CD4-positive, alpha-beta T cell treated with Interleukin-15 for 1 hour (primary cell): ENCODE measurements around the gene GGTA1.
A peak's percentile ranks its signal among the peaks of the same experiment; 100 is the strongest.
"Not testable (repeated sequence)": the region's sequence is repeated elsewhere in the genome, so short reads cannot be mapped to it uniquely, and the experiment has no call there.

ENCODE experiments used
- DNase-seq: peaks from one replicate; pipeline ENCODE4 v3.0.0-alpha.2; 2020

Gene GGTA1

DNA sequence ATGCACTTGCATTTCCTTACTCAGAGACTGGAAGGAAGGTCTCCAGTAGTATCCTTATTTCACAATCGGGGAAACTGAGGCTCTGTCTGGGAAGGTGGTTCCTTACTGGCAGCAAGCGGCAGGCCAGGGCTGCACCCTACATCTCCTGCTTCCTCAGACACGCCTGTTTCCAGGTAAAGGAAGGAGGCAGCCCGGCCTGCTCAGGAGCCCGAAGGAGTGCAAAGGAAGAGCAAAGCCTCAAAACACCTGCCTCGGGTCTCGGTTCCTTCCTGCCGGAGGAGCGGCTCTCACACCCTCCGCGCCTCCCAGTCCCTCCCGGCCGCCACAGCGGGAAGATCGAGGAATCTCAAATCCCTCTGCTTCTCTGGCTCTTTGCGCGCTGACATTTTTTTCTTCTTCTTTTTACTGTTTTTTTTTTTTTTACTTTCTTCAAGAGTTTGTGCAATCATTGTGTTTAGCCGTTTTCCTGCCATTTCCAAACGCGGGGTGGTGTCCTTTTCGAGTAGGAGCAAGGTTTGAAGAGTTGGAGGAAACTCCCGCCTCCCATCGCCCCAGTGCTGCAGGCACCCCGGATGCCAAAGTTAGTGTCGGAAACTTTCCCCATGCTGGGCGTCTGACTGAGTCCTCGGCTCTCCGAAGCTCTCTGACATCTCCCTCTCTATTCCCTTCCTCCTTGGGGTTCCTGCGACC is 1.0 kb downstream of the GGTA1 start:
- DNase-seq, result no peak

DNA sequence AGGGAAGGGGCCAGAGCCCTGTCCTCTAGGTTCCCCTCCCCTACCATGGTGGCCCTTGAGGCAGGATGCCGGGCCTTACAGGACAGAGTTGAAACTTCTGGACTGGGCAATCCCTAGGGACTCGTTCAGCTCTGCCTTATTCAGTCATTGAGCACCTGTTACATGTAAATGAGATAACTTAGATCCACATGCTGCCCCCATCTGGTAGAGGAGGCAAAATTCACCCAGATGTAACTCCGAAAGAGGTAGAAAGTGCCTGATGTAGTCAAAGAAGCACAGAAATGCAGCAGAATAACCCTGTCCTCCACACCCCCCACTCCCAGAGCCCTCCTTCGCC is 1.5 kb downstream of the GGTA1 start:
- peak; percentile 65 for DNase-seq

DNA sequence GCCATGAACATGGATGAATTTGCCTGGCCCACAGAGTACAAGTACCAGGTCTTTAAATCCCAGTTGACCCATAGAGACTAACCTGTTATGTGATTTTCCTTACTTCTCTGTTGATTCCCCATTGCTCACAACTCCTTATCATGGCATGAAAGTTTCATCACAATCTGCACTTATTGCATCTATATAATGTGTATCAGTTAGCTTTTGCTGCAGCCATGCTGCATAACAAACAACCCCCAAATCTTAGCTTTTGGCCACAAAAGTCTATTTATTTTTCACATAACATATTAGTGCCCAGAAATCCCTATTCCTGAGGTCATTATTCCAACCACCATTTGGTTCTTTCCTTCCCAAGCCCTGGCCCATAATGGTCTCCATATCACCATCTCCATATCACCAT is 3.7 kb downstream of the GGTA1 start:
- no peak for DNase-seq

DNA sequence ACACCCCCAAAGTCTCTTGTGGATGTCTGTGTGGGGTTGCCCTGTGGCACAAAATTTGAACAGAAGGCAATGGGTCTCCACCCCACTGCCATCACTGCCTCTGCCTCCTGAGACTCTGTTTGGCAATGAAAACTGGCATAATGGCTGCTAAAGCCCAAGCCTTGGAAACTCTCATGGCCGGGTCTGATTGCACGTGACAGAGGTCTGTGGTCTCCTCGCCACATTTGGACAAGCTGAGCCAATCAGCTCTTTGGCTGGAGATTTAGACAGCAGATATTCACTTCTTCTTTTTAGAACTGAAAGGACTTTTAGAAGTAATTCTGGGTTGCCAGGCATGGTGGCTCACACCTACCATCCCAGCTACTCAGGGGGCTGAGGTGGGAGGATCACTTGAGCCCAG is 5.5 kb downstream of the GGTA1 start:
- no peak for DNase-seq

DNA sequence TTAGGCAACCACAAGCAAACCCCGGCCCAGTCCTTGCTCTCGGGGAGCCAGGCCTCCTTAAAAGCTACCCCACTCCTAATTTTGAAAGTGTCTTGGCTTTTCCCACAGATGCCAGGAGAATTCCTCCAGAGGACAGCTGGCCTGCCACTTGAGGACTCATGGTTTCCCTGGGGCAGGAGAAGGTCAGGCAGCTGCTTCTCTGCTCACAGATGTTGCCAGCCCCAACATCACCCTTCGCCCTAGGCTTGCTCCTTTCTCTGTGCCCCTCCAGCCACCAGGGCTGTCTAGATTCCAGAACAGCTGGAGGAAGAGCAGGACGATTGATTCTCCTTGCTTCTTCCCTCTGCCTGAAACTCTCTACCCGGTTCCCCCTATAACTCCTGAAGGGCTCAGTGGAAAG is 8.5 kb downstream of the GGTA1 start:
- no peak for DNase-seq

DNA sequence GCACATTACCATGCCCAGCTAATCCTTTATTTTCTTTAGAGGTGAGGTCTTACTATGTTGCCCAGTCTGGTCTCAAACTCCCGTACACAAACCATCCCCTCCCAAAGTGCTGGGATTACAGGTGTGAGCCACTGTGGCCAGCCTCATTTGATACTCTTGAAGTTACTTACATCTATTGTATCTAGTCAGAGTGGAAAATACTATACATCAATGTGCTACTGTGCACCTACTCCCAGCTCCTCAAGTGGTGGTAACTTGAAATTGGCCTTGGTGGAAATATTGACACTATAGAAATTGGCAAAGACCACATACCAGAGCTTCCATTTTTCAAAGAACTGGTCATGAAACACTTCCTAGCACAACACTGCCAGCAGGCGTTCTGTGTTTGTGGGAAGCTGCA is 10.3 kb downstream of the GGTA1 start:
- no peak for DNase-seq

DNA sequence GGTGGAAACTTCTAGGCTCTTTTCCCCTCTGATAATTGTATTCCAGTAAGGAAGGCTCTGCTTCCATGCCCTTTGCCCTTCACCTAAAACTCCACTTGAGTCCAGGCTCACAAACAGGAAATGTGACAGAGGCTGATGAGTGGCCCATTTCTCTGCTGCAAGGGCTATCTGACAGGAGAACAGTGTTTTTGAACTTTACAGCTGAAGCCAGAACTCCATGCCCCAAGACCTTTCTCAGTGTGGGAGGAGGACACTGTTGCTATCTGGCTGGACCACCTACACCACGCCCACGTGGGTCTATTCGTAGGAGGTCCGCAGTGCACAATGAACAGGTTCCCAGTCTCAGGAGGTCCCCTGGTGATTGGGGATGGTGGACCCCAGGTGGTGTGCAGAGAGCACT is 13.6 kb downstream of the GGTA1 start:
- no peak for DNase-seq

DNA sequence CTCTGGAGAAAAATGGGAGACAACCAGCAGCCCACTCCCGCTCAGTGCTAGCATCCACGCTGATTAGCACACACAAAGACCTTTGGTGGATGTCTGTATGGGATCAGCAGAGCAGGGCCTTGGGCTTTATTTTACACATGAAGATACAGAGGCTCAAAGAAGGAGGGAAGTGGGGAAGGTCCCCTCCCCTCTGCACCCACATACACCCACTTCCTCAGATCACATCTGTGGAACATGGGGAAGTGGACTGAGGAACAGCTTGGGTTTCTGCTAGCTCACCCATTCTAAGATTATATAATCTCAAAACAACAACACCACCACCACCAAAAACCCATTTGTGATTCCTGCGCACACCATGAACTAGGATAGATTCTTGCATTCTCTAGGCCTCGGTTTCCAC is 14.0 kb downstream of the GGTA1 start:
- peak; percentile 36 for DNase-seq

DNA sequence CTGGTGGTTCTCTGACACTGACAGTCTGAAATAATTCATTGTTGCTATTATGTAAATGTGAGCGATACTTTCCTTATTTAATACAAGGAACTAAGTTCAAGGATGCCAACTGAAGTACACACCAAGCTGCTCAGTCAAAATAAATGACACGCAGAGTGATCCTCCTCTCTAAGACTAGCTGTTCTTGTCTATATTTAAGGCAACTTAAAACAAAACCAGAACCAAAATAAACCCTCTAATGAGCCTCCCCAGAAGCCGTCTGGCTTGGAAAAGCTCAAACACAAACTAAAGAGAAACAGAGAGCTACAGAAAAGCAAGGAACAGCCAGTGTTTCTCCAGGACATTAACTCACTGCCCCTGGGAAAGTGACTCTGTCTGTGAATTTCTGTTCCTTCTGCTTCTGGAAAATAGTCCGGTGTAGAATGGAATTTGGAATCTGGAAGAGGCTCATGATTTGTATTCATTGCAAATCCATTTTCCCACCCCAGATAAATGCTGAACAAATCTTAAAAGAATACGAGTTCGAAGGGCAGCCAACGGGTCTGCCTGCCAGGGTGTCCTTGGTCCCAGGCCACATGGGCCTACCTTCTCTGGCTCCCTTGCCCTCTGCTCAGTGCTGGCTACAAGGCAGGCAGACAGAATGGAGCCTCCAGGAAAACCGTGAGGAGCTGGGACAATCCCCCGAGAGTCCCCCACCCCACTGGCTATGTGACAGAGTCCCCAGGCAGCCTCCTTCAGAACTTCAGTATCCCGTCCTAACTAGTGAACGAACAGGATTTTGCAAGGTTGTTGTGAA is 14.8 kb downstream of the GGTA1 start:
- DNase-seq, result no peak

DNA sequence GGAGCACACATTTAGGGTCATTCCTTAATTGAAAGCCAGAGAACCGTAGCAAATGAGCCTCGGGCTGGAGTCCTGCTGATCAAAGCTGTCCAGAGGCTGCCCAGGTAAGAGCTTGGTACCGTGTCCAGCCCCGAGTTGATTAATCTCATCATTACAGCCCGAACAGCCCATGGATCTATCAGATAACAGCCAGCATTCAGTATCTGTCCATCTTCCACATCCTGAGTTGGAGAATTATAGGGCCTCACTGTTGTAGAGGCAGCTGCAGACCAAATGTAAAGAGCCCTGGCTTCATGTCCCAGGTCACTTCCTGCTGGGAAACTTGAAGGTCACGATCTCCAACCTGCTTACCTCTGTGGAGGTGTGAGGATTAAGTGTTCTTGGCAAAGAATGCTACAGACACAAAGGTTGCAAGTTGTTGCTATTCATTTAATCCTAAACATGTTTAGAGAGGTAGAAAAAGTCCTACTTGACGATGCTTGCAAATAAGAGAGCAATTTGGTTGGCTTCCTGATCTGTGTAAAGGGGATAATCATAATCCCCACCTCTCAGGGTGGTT is 16.1 kb downstream of the GGTA1 start:
- no peak for DNase-seq

DNA sequence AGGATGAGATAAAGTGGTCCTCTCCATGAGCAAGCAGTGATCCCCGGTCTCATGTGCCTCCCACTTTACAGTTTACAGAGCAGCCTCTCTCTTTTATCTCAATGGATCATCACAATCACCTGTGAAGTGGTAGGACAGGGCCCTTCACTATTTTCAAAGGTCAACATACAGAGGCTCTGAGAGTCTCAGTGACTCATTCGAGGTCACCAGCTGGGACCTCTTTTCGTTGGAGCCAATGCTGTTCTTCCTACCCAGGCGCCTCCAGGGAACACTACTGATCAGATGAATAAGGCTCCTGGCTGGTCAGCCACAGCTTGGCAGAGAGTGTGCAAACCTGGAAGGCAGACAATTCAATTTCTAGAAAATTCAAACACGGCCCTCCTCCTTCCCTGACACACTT is 16.6 kb downstream of the GGTA1 start:
- no peak for DNase-seq

DNA sequence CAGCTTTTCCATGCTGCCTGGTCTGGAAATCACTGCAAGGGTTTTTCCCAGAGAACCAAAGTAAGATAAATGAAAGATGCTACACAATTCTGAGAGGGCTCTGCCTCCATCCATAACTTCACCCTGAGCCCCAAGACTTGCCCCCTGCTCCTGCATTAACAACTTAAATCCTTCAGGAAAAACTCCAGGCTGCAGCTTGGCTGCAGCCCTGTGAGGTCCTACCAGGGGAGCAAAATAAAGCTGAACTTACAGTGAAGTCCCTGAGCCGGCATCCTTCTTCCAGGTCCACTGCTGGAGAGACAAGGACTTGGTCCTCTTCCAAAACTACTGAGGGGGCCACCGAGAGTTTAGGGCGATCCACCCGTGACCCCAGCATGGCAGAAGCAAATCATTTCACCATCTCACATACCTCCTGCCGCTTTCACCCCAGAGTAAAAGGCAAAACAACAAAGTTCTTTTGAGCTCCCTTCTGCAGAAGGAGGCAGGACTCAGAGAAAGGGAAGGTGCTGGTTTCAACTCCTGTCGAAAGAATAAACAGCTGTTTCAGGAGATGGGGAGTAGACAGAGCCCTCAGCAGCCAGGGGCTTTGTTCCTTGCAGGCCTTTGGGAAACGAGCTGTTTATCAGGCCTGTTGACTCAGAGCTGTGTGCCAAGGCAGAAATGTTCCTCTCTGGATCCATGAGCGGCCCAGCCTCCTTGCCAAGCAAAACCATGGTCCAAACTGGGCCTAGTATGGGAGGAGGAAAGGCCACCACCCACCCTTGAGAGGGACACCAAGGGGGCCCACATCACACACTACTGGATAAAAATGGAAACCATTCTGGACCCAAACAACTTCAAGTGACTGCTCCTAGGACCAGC is 20.6 kb downstream of the GGTA1 start:
- no peak for DNase-seq

DNA sequence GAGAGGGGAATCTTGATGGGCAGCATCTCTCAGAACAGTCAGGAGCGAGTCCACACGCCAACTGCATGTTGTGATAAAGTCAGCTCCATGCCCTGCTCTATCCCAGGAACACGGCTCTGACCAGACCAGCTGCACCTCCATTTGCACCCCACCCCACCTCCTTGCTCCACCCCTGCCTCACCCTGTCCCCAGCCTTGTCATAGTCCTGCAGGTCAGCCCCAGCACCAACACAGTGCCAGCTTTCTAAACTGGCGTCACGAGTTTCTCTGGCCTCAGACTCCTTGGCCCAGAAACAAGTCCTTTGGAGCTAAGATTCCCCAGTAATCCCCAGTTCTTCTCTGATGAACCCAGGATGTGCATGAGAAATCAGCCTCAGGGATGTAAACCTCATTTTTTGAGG is 23.5 kb downstream of the GGTA1 start:
- DNase-seq, result no peak

DNA sequence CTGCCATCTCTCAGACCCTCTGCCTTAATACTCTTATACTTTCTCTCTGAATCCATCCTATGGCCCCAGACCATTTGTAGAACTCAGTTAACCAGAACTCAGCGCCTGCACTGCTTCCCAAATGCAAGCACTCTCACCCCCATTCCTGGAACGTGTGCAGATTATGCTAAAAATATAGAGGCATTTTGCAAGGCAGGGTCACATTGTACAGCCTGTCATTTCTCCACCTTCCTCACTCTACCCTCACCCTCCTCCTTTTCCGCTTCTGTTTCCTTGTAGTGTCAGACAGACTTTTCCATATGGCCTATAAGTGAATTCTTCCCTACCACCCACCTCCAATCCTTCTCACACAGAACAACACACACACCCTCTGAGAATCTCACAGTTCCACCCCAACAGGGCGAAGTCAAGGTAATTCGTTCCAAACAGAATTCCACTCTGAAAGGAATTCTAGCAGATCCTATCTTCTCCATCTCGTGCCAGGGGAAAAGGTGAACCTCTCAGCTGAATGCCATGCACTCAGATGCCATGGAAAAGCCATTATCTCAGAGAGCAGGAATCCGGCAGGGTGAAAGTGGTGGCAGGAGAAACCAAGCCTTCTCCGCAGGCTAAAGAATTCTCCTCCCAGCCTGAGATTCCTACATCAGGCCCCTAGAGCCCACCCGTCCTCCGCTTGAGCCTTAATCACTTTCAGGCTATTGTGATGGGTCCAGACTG is 25.3 kb downstream of the GGTA1 start:
- no peak for DNase-seq

DNA sequence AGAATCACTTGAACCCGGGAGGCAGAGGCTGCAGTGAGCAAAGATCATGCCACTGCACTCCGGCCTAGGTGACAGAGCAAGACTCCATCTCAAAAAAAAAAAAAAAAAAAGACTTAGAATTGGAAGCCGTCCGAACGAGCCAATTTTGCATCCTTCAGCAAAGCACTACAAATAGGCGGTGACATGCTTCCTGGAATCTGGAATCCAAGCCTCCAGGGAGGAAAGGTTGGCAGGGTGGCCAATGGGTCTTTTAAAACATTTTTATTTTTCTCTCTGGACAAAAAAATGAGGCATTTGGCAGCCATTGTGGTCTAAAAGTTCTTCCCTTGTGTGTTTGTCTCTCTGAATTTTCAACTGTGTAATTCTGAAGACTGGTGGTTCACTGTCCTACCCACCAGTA is 26.4 kb downstream of the GGTA1 start:
- DNase-seq, result no peak

DNA sequence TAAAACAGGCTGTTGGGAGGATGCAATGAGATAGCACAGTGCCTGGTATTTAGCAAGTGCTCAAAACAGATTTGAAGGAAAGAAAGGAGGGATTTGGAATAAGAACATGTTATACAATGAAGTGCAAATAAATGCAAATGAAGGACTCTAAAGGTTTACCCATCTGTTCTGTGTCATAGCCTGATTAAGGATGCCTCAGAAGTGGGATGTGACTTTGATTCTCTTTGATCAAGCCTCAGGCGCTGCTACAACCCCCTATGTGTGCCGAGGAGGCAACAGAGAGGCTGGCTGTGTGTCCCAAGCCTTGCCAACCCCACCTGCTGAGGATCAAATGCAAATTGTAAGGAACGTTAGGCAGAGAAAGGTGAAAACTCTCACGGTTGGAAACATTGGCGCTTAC is 27.2 kb downstream of the GGTA1 start:
- no peak for DNase-seq

DNA sequence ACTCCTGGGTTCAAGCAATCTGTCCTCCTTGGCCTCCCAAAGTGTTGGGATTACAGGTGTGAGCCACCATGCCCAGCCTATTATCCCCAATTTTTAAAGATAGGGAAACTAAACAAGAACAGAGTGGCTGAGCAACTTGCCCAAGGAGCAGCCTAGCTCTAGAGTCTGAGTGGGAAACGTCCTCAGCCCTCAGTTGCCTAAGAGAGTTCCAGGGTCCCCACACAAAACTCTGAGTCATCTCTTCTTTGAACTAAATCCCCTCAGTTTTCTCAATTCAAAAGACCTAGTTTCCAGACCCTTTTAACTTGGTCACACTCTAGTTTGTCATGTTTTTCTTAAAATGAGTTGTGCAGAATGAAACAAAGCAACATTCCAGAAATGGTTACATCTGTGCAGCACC is 33.5 kb downstream of the GGTA1 start:
- no peak for DNase-seq

DNA sequence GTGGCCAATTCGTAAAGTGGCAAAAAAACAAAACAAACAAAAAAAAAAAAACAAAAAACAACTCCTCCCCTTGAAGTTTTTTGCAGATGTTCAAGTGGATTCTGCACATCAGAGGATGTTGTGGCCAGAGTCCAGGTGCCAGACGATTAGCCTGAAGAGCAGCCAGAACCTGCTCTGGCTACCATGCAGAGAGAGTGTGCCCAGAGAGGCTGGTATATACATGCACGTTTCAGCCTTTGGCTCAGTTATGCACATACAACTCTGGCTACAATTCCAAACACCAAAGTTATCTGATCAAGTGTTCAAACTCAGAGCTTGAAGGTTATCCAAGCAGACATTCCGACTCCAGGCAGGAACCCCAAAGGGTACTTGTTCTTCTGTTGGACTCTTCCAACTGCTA is 34.7 kb downstream of the GGTA1 start:
- DNase-seq, result no peak

DNA sequence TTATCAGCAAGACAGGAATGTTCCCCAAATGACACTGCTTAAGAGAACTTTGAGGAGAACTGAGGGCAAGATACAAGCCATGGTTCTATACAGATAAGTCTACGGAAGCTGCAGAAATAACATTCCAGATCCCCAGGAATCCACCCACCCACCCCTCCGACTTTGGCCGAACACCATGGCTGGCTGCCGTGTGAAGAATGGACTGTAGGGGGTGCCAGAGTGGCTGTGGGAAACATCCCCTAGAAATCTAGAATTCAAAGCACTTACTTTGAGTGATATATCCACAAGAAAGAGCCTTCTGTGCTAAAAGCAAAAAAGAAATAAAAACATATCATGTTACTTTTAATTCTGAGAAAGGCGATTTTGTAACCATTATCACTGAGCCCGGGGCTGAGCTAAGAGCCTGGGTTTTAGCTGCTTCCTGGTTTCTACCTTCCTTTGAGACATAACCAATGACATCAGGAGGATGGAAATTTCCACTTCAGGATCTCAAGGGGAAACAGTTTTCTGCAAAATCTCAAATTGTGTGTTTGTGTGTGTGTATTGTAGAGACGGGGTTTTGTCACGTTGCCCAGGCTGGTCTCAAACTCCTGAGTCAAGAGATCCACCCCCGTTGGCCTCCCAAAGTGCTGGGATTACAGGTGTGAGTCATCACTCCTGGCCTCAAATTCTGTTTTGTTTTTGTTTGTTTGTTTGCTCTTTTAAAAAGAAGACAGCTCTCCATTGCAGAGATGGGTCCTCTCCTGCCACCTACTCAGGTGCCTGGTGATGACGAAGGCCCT is 36.4 kb downstream of the GGTA1 start:
- no peak for DNase-seq

DNA sequence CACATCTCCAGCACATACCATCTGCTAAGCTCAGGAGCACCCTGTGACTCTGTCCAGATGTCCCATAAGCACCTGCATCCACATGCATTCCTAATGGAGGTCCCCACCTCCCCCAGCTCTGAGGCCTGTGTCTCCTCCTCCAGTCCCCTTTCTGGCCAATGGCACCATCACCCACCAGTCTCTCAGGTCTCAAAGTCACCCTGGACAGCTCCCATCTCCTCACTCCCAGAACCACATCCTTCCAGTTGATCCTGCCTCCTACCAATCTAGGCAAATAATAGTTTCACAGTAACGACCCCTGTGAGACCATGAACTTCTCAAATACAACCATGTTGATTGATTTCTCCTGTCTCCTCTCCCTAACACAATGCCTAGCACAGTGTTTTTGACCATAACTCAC is 40.1 kb downstream of the GGTA1 start:
- no peak for DNase-seq

DNA sequence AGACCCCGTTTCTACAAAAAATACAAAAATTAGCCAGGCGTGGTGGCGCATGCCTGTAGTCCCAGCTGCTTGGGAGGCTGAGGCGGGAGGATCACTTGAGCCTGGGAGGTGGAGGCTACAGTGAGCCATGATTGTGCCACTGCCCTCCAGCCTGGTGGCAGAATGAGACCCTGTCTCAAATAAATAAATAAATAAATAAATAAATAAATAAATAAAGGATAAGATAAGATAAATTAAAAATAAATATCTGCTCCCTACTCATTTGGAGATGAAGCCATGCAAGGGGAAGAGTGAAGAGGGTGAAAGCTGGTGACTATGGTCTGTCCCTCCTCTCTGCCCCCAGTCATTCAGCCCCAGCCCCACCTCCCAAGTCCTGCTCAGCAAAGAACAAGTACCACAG is 41.2 kb downstream of the GGTA1 start:
- not testable (repeated sequence) for DNase-seq
